Activated CD8-positive, alpha-beta memory T cell treated with anti-CD3 and anti-CD28 coated beads, Interleukin-2, amount 50 U/mL, for 48 hours (primary cell): ENCODE data around the gene DSCAM.

Source experiments
- DNase-seq: peaks from one replicate; pipeline ENCODE4 v3.0.0-alpha.2; 2020

Gene DSCAM

DNA sequence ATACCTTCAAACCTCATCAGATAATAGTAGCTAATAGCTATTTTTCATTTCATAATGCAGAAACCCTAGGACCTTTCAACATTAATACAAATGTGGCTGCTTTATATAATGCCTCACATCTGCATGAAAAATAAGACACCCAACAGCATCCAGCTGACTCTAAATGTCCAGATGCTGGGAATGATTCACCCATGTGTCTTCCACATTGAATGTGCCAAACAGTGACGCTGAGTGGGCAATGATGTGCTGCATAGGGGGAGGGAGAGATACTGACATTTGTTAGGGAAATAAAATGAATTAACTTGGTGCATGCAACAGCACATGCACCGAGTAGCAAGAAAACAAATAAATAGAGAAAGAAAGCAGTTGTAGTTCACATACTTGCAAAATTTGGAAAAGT is 199.3 kb downstream of the DSCAM start:
- DNase-seq, result no peak

DNA sequence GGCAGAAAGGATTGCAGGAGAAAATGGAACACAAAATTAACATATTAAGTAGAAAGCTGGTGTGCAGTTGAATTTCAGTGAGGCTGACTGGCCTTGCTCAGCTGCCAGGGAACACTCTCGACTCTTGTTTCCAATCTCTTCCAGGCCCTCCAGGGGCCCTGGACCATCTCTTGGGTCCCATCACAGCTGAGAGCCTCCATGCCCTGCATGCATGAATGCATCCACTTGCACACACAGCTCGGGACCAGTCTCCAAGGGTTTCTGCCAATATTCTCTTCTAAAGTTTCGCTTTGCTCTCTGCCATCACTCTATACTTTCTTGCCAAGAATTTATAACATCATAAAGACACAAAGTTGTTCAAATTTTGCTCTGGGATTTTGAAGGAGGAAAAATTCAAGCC is 200.3 kb downstream of the DSCAM start:
- no peak for DNase-seq

DNA sequence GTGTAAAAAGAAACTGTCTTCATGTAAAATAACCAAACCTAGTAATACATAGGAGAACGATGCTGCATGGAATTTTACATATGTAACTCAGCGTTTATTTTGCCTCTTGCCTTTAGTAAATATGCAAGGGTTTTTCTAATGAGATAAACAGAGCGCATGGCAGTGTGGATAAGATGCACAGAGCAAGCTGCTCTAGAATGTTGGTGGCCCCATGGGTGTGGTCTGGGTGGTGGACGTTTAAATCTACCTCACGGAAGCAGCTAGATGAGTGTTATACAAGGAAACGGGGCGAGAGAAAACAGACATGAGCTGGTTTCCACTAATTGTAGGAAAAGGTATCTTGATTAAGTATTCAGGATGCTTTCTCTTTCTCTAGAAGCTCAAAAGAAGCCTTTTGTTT is 205.9 kb downstream of the DSCAM start:
- no peak for DNase-seq

DNA sequence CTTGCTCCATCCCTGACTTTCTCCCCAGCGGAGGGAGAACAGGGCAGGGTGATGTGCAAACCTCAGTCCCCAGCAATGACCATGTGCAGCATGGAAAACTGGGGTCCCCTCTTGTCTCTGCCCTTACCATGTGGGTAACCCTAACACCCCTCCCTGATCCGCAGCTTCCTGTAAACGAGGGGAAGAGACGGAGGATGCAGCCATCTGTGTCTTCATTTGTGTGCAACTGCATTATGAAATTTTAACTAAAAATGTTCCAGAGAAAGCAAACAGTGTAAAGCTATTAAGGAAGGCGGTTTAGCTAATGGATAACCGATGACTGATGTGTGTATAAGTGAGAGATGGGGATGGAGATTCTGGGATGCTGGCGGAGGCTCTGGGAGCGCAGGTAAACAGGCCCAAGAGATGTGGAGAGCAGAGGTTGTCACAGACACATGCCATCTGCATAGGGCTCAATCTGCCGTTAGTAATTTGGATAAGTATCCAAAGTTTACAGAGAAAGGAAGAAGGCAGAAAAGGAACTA is 206.6 kb downstream of the DSCAM start:
- no peak for DNase-seq

DNA sequence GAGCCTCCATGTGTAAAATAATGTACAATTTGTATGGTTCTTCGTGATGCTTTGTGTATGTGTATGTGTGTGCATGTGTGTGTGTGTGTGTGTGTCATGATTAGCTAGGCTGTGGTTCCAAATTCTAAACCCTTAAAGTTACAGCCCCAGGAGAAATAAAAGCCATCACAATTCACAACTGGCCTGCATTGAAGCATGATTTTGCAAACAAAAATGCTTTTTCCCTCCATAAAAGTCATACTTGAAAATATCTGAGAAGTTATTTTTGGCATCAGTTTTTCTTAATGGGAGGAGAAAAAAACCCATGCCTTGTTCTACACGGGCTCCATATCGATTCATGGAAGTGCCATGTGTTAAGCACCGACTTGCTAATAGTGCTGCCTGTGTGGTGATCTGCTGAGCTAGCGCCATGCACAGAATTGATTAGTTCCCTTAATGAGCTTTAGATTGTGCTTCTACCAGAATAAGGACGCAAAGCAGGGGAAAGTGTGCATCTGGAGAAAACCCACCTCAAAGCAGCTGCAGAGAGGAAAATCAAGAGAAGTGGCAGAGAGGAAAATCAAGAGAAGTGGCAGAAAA is 207.3 kb downstream of the DSCAM start:
- no peak for DNase-seq

DNA sequence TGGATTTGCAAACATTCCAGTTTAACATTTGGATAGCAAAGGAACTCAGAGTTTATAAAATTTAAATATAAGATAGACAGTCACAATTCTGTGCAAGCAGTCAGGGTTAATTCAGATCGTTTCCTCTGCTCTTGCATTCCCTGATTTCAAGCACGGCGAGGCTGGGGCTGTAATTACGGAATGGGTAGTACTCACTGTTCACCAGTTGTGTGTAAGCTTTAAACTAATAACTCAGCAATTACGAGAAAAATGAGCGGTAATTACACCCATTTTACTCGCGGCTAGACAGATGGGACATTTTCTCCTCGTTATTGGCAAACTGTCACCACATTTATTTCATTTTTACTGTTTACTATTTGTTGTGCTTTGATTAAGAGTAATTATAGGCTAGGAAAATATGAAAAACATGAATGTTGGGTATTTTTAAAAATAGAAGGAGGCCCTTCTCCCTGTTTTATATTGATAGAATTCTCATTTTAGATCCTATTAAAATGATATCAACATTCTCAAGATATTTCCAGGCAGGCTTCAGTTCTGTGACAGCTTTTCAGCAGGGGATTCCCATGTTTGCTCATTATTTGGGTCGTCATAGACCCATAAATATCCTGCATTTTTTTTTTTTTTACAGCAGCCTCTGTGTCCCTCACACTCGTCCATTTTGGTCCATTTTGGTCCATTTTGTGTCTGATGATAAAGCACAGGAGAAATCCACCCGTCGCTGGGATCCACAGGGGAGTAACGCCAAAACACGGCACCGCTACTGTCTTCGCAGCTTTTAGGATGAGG is 208.3 kb downstream of the DSCAM start:
- DNase-seq, result no peak

DNA sequence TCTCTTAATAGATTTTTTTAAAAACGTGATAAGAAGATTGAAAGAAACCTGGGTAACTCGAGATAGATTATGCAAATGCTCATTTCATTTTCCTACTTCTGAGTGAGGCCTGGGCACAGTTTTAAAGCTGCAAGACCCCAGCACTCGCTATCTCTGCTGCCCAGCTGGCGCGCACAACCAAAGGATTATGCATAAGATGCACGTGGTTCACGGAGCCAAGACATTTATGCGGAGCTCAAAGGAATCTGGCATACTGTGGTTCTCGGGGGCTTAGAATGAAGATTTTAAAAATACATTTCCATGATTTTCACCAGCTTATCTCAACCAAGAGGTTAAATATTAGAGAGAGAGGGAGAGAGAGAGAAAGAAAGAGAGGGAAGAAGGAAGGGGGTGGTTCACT is 210.9 kb downstream of the DSCAM start:
- no peak for DNase-seq

DNA sequence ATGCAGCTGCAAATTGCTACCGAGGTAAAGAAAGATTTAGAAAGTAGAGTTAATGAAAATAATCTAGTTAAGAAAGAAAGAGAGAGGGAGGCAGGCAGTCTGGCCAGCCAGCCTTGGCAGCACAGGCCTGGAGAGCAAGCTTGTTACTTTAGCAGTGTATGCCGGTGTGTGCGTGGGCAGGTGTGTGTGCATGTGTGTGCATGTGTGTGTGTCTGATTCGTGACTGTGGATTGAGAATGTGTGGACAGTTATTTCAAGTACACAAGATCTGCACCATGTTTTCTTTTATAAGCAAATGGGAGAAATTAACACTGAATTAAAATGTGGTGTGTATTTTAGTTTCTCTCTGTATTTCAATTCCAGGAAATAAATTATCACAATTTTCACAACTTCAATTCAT is 211.6 kb downstream of the DSCAM start:
- DNase-seq, result no peak

DNA sequence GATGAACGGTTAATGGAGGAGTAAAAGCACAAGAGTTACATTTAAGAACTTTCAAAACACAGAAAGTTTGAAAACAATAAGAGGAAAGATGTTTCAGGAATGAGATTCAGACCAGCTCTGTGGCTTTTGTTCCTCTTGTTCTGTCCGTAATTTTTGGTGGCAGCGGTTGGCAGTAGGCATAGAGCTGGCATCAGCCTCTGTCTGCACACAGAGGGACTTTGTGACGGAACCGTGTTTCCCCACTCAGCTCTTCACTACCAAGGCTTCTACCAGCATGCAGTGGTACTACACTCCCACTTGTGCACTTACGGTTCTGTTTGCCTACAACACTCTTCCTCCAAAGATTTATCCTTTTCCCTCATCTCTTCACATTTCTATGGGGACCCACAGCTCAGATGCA is 212.8 kb downstream of the DSCAM start:
- no peak for DNase-seq

DNA sequence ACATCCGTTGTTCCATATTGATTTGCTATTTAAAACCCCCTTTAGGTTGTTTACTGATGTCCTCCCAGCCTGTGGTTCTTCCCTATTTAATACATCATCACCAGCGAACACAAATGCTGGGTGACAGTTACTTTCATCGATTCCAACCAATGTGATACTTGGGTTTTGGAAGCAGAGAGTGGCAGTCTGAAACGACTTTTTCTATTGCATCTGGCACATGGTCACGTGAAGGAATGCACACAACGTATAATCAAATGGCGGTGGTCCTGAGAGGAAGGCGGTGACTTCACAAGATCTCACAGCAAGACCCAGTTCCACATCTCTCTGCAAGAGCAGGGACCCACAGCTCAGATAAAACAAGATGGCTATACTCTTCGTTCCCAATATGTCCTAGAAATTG is 213.9 kb downstream of the DSCAM start:
- no peak for DNase-seq

DNA sequence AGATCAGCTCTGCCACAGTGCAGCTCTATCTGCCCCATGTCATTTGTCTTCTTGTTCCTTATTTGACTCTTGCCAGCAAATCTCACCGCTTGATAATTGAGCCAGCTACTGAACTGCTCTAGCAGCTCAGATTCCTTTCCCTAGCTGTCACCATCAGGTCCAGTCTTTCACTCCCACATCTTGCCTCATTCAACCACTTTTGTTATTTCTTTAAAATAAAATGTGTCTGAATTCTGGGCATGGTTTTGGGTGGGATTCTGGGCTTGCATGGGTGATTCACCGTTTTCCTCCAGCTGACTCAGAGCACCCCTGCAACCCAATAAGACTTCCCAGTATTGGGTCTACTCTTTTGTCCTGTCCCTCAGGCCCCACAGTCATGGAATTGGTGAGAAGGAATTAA is 215.7 kb downstream of the DSCAM start:
- DNase-seq, result no peak

DNA sequence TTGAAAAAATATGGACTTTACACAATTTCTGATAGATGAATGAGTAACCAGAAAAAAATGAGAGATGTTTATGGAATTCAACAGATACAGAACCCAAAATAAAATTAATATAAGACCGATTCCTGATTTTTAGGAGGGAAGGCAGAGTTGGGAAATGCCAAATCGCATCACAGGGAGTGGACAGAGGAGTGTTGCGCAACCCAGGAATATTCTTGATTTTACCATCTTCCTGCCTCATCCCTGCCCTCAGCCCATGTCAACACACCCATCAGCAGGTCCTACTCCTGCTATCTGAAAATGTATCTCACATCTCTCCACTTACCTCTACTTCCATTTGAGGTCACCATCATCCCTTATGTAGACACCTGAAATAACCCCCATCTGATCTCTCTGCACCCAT is 221.0 kb downstream of the DSCAM start:
- no peak for DNase-seq

DNA sequence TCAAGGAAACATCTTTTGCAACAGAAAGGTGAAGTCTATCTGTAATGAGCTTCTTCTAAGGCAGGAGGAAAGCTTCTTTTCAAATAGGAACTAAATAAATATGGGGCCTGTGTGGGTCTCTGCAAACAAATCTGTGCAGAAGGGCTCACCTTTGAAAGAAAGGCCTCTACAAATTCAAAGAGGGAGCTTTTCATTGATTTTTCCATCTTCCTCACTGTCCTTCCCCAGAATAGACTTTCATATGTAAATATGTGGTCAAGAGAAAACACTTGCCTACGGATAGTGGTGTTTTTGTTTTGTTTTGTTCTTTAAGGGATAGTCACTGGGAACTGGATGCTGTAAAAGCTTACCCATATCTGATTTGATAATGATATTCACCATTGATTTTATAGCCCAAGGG is 223.4 kb downstream of the DSCAM start:
- no peak for DNase-seq

DNA sequence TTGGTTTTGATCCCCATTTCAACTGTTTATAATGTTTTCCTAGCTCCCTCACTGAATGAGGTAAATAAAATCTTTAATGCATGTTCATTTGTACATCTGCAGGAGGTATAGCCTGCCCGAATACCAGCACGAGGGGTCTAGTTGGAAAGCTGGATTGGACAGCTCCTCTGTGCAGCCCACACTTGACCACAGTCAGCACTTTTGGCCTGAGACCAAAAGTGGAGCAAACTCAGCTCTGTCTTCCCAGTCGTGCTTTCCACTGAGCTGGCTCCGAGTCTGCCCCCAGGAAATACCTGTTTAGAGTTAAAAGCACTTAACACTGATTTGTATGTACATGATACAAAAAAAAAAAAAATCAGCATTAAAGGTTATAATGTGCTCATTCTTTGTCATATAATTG is 224.4 kb downstream of the DSCAM start:
- no peak for DNase-seq

DNA sequence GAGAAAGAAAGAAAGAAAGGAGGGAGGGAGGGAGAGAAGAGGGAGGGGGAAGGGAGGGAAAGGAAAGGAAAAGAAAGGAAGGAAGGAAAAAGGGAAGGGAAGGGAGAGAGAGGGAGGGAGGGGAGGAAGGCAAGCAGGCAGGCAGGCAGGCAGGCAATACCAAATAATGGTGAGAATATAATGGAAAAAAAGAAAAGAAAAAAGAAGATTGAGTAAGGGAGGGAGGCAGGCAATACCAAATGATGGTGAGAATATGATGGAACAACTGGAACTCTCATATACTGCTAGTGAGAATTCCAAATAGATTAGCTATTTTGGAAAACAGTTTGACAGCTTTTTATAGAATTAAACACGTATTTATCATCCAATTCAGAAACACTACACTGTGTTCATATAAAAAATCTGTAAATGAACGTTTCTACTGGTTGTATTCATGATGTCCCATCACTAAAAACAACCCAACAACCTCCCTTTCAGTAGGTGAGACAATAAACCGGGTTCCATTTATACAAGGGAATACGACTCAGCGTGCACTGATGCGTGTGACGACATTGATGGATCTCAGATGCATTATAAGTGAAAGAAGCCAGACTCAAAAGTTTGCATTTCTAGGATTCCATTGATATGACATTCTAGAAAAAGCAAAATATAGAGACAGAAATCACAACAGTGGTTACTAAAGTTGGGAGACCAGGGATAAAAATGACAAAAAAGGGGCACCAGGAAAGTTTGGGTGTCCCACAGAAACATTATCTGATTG is 226.4 kb downstream of the DSCAM start:
- DNase-seq, result no peak

DNA sequence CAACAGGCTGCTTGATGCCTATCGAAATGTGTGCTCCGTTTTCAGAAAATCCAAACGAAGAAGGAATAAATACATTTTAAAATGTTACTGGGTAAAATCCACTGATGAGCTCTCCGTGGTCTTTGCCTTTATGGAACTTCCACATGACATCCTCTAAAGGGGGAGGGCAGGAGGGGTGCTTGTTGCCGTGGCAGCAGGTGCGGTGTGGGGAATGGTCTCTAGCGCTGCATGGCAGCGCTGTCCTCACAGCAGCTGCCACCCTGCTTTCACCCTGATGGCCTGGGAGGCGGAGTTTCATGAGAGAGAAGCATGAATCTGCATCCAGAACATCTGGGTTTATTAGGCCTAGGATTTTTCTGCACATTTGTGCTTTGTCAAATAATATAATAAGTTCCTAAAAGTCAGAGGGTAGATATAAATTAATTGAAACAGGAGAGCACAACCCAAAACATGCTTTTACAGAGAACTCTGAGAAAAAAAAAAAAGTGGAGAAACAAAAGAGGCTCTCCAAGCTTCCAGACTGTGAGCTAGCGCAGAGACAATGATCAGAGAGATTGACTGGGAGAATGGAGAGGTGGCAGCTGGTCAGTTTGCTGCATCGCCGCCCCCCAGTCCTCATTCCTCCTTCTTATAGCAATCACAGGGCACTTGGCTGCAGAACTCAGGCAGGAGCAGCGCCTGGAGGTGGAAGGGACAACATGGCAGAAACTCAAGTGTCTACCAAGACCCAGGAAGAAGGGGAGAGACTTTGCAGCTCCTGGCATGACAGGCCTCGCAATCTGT is 228.6 kb downstream of the DSCAM start:
- DNase-seq, result no peak

DNA sequence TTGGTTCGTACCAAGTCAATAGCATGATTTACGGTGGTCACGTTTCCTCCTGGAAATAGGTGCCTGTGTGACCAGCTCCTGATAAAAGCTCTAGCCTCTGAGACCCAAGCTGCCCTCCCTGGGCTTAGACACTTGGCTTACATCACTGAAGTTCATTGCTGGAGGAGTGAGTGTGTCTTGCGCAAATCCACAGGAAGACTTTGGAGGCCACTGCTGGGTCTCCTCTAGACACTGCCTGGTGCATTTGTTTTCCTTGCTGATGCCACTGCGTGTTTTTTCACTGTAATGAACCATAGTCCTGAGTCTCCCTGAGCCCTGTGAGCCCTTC is 230.6 kb downstream of the DSCAM start:
- DNase-seq, result no peak

DNA sequence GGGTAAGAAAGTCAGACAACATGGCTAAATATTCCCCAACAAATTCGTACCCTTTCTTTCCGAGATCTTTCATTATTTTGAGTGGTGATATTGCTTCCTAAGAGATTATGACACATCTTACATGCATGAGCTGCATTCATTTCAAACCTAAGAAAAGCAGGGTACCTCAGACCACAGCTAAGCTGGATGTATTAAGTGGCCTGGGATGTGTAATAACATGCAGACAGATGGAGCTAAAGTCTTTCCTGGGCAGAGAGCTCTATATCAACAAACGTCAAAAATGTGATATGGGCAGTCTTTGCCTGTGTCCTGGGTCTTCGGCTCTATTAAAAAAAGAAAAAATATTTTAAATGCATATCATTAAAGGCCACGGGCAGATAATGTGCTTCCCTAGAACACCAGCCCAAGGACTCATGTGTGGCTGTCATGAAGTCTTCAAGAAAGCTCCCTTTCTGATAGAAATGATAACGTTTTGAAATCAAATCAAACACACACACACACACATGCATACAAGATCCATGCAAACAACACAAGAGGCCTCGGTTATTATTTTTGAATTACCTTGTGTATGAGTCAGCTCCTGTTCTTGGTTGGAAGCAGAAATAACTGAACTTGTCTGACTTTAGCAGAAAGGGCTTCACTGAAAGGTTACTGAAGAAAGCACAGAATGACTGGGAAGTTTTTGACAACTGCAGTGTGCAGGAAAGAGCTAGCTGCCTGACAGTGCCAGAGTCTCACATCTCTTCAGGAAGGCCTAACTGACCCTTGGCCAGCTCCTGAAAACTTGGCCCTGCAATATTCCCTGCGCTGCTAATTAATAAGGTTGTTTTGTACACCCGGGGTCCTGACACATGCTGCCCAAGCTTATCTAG is 231.2 kb downstream of the DSCAM start:
- DNase-seq, result no peak

DNA sequence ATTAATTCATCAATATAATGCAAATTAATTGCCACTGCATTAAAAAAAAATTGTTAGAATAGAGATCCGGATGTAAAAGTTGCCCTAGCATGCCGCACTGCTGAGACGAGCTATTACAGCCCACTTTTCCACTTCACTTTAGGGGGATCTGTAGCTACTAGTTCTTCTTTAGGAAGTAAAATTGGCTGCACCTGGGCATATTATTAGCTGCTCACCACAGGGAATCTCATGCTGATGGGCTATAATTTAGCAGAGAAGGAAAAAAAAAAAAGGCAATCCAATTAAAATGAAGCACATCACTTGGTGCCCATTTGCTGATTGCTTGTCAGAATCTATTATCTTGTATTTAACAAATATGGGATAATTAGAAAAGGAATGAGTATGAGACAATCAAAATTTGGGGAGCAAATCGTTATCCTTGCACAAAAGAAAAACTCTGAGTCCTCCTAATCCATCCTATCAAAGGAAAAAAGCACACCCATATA is 233.4 kb downstream of the DSCAM start:
- DNase-seq, result no peak

DNA sequence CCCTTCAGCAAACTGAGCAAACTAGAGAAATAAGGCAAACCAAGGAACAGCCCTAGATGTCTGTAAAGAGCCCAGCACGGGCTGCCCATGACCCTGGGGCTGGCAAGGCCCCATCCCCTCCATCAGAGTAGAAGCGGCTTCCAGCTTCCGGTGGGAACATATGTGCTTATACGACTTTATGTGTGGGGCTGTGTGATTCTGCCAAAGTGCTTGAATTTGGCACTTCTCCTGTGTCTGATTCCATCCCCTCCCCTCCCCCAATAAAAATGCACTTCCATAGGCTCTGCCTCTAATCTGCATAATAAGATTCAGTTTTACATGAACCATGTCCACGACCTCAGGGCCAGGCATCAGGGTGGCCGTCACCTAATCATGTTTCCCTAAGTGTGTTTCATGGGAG is 236.6 kb downstream of the DSCAM start:
- DNase-seq, result no peak

DNA sequence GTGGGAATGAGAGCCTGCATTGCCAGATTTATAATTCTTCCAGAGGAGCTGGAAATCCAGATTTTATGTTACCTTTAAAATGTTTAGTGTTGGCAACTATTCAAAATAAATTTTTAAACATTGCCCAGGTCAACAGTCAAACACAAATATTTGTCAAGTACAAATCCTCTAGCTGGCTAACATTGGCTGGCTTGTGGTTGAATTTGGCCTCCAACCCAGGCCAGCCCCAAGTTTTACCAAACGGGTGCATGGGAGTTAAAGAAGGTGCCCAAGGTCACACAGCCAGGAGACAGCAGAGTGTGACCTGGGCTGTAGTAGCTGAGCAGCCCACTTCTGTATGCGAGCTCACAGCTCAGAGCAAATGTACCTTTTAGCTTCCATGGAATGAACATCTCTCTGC is 240.6 kb downstream of the DSCAM start:
- no peak for DNase-seq

DNA sequence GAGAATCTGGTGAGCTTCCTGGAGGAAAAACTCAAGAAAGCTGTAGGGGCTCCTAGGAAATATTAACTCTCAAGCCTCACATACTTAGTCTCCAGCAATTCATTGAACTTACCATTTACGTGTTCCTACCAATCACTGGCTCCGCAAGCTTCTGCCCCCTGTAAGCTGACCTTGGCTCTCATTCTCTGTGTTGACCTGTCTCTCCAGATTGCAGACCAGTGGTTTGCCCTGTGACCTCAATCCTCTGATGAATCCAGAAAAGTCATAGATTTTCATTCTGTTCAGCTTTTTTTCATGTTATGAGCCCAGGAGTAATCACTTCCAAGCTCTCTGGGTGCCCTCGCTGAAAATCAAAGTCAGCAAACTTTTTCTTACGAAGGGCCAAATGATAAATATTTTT is 241.9 kb downstream of the DSCAM start:
- no peak for DNase-seq
